GM19467 (cell line): Measurements from ENCODE around the gene SNX9.

Source experiments
- ATAC-seq: cut with Tn5 transposase; IDR thresholded peaks from one replicate; pipeline ENCODE4 v1.9.1; 2021; ENCODE audit warnings: mild to moderate bottlenecking, moderate library complexity; ENCODE audit not compliant: unreplicated experiment

SNX9 gene

DNA sequence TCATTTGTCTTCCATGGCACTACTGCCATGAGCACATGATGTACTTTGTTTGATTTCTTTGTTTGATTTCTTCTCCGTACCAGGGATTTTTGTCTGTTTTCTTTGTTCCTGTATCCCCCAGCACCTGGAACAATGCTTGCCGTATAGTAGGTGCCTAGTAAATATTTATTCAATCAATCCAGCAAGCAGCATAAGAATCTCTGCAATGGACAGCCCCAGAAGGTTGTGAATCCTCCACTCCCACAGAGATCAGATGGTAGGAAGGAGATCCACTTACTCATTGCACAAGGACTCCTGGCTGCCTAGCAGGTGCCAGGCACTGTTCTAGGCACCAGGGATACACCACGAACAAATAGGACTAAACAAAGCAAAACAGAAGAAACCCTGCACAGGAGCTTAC, 151.9 kb downstream of the SNX9 start:
- ATAC-seq: no peak

DNA sequence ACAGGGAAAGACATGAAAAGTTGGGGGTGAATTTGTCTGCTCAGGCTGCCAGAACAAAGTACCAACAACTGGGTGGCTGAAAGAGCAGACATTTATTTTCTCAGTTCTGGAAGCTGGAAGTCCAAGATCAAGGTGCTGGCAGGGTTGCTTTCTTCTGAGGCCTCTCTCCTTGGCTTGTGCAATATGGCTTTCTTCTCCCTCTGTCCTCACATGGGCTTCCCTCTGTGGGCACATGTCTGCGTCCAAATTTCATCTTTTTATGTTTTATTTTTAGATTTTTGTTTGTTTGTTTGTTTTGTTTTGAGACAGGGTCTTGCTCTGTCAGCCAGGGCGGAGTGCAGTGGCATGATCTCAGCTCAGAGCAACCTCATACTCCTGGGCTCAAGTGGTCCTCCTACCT, 152.4 kb downstream of the SNX9 start:
- ATAC-seq: no peak

DNA sequence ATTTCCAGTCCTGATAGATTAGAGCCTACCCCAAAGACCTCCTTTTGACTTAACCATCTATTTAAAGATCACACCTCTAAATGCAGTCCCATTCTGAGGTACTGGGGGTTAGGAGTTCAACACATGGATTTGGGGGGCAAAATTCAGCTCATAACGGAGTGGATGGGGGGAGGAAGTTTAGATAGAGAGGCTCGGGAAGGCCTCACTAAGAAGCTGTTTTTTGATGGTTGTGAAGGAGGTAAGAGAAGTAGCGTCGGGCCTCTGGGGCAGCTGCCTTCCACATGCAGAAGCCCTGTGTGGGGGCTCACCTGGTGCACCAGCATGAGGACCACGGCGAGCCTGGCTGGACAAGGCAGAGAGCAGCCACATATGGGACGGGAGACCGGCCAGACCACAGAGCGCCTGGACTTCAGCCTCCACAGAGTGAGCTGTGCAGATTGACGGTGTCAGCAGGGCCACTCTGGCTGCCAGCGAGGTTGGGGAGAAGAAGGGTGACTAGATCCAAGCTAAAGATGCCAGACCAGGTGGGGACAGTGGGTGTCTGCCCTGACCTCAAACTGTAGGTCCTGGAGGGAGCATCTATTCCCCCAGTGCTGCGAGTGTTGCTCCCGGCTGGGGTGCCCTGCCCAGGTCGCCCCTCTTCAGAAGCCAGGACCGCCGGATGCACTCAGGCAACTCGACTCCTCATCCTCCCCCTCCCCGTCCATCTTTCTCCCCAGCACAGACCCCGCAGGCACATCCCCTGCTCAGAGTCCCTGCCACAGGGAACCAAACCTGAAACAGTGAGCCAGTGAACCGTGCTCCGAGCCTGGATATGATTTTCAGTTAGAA, 153.5 kb downstream of the SNX9 start:
- ATAC-seq: no peak

DNA sequence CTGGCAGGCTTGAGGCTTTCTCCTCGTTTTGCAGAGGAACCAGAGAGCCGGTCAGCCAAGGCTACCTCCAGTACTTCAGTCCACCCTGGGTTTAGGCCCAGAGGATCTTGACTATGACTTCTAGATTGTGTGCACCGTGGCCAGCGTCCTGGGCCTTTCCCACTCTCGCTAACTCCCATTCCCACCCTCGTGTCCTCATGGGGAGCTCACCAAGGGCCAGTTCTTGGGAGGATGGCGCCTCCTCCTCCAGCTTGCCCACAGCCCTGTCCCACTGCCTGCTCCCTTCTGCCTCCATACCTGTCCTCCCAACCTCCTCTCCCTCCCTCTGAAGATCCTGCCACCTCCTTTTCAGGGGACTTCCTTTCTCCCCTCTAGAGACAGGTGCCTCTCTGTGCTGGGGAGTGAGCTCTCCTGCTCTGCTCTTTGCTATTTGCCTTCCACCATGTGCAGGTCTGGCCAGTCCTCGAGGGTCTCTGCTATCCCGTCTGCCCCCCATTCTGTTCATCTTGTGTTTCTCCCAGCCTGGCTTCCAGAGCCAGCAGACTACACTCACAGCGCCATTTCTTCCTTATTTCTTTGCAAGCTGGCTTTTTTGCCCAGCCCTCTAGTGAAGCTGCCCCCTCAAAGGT, 154.2 kb downstream of the SNX9 start:
- ATAC-seq: no peak

DNA sequence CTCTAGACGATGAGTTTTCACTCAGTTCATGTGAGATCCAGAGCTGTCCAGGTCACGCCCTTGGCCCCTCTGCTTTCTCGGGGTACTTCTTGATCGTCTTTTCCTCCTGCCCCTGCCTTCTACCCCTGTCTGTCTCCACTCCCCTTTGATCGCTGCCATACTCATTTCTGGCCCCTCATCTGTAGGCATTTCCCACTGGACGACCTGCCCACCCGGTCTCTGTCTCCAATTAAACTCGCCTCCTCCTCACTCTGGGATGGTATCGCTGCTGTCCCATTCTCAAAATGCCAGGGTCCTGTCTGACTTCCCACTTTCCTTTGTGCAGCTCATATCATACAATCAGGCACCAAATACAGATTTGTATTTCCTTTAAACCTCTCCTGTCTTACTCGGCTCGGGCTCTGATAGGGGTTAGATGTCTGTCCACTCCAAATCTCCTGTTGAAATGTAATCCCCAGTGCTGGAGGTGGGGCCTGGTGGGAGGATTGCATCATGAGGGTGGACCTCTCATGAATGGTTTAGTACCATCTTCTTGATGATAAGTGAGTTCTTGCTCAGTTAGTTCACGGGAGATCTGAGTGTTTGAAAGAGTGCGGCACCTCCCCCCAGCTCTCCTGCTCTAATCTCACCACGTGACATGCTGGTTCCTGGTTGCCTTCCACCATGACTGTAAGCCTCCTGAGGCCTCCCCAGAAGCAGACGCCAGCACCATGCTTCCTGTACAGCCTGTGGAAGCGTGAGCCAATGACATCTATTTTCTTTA, 155.2 kb downstream of the SNX9 start:
- no peak for ATAC-seq

DNA sequence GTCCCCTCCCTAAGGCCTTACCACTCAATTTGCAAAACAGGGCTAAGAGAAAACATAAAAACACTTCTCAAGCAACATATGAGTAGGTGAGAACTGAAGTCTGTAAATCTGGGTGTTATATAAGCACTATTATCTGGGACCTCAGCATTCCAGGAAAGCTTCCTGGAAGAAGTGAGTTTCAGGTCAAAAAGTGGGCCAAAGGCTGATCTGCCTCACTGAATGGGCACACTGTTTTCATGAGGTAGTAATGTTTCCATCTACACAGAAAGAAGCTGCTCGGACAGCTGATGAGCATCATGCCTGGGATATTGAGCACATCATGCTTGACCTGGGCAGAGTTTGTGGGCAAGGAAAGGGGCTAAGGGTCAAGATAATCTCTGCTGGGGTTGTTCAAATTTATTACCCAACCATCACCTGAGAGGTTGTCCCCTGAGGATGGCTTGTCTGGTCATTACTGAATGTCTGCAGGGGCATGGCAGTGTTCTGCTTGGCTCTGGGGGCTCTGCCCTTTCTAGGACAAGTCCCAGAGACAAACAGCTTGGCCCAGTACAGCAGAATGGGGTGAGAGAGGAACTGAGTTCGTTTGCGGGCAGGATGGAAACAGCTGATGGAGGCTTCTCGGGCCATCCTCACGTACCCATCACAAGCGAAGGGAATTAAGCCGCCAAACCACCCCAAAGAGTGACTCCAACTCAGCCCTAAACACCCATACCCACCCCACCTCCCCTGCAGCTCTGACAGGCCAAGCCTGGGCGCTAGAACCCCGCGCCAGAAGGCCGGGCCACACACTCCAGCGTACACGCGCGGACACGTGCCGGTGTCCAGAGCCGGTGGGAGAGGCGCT, 157.5 kb downstream of the SNX9 start:
- no peak for ATAC-seq

DNA sequence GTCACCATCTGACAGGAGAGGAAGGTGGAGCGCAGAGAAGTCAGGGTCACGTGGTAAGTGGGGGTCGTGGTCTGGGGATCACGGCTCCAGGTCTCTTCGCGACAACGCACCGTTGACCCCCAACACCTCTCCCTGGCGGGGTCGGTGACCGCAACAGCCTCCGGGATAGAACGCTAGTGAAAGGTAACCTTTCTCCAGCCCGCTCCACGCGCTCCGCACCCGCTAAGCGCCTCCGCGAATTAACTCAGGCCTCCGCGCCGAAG, 158.0 kb downstream of the SNX9 start:
- ATAC-seq: no peak

DNA sequence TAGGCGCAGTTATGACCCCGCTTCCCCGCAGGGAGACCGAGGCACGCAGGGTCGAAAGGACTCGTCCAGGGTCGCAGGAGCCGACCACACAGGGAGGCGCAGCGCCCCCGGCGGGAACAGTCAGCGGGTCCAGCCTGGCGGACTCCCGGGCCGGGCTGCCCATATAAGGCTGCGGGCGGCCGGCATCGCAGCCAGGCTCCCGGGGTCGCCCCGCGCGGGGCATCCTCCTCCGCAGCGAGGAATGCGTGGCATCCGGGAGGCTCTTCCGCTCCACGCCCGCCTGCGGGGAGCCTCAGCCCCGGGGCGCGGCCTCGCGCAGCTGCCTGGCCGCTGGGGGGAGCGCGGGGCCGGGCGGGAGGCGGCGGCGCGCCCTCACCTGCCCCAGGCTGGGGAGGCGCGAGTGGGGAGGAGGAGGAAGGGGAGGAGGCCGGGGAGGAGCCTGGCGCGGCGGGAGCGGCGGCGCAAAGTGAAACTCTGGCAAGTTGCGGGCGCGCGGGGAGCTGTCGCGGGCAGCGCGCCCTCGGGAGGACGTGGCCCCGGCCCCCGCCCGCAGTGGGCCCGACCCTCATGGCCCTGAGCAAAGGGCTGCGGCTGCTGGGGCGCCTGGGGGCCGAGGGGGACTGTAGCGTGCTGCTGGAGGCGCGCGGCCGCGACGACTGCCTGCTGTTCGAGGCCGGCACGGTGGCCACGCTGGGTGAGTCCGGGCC, 158.5 kb downstream of the SNX9 start, which contains the start of gene SYNJ2:
Gene SYNJ2 (plus strand): TSS at position 469 of the 707 bp plus-strand sequence. CDS start 99 bp downstream, at position 568.
- ATAC-seq: peak; percentile 78

DNA sequence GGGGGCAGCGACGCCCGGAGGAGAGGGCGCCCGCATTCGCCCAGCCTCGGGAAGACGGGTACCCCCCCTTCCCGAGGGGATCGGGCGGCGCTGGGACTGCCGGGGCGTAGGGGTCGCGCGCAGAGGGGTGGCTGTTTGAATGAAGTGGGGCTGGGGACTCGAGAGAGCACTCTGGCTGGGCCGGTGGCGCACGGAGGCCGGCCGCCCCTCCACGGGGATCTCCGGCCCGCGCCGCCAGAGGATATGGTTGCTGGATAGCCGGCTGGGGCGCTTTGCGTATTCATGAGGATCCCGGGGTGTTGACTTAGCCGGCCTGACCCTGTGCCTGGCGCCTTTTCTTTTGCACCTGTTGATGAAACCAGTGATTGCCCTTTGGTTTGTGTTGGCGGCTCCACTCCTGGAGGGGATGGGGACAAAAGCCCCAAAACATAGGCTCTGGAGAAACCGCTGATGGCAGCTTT, 159.1 kb downstream of the SNX9 start:
- peak; percentile 27 for ATAC-seq

DNA sequence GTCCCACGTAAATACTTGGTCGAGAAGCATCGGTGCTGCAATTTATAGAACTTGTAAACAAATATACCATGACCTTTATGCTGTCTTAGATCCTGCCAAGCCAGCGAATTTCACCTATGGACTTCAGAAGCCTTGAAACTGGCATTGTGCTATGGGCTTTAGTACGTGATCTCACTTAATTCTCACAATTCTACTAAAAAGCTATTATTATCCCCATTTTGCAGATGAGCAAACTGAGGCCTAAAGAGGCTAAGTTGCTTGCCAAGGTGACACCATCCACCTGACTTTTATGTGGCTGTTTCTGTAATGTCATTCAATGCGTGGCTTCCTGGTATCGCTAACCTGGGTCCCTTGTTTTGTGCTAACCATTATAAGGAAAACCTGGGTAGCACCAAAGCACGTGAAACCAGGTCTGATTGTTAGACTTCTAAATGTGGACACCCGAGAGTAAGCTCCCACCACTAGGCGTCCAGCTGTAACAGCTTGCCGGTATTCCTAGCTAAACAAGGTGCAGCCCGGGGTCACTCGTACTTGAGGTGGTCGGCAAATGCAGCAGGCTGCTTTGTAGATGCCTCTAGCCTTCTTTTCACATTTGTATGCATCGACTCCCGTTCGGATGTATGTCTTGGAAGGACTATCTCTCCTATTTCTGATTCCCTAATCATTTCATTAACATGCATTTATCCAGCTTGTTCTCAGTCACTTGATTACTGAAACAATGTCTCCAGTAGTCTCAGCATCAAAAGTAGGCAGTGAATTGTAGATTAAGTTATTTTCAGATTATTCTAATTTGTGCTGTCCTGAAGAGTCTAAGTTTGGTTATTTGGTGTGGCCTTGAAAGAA, 159.7 kb downstream of the SNX9 start:
- no peak for ATAC-seq

DNA sequence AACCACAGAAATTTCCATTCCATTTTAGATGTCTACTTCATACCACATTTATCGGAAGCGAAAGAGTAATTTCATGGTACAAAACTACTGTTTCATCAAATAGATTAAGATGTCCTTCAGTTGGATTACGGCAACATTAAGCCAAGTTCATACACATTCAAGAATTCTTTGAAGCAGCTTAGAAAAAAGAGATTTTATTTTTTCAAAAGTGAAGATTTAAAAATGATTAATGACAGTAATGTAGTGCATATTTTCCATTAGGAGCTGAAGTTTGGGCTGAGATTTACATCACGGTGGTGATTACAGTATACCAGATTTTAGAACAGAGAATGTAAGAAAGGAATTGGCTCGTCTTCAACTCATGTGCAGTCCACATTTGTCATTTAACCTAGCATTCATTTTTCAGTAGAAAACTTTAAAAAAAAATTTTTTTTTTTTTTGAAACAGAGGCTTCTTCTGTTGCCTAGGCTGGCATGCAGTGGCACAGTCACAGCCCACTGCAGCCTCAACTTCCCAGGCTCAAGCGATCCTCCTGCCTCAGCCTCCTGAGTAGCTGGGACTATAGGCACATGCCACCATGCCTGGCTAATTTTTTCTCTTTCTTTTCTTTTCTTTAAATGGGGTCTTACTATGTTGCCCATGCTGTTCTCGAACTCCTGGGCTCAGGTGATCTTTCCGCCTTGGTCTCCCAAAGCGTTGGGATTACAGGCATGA, 160.5 kb downstream of the SNX9 start:
- ATAC-seq: no peak

DNA sequence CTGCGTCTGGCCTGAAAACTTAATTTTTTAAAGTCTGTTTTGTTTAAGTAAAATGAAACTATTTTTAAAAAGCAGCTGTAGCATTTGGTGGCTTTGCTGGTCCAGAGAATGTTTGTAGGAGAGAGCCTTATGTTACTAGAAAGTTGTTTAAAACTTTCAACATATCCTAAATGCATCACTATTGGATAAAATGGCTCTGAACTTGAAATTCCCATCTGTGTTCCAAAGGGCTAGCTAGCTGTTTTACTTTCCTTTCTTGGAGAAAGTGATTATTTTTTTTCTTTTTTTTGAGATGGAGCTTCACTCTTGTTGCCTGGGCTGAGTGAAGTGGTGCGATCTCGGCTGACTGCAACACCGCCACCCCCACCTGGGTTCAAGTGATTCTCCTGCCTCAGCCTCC, 161.1 kb downstream of the SNX9 start:
- no peak for ATAC-seq

DNA sequence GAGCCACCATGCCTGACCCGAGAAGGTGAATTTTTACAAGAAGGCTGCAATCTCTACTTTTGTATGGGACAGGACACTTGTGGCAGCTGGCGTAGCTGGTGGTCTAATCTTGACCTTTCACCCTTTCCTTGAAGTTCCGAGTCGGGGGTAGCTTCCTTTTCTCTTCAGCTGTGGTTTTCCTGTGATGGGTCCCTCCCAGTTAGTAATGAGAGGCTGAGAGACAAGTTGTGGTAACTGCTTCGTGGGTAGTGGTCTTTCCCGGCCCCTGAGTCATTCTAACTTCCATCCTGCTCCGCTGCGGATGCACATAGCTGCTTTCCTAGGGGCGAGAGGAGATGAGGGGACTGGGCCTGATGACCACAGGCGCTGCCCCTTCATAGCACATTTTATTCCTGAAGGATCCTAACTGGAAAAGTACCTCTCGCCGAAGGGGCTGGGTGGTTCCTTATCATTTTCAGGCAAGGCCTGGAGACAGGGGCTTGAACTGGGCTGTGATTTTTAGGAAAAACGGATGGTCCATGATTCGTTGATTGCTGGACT, 161.7 kb downstream of the SNX9 start:
- ATAC-seq: no peak

DNA sequence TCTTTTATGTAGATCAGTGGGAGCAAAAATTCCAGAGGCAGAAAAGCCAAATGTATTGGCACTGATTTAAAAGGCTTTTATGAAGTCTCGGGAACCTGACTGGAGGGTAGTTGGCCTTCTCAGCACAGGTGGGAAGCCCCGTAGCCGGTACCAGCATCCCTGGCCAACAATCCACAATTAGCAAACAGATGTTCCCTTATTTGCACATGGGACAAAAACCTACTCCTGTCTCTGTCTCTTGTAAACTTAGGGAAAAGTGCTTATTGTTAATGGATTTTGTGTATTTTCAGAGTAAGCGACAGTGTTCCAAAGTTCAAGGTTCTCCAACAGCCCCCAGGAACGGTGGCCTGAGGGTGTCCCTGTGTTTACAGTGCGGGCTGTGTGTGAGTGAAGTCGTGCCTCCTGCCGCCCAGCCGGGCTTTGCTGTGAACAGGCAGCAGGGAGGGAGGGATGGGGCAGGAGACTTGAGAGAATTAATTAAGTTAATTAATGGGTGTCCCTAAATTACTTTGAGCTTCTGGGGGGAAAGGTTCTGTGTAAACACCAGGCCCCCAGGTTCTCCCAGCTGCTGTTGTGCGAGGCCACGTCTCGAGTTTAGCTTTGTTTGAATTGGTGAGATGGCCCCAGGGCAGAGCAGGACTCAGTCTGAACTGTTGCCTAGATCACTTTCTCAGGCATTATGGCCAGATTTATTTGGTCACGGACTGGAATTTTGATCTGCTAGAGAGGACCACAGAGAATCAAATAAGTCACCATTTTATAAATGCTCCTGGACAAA, 162.5 kb downstream of the SNX9 start:
- no peak for ATAC-seq

DNA sequence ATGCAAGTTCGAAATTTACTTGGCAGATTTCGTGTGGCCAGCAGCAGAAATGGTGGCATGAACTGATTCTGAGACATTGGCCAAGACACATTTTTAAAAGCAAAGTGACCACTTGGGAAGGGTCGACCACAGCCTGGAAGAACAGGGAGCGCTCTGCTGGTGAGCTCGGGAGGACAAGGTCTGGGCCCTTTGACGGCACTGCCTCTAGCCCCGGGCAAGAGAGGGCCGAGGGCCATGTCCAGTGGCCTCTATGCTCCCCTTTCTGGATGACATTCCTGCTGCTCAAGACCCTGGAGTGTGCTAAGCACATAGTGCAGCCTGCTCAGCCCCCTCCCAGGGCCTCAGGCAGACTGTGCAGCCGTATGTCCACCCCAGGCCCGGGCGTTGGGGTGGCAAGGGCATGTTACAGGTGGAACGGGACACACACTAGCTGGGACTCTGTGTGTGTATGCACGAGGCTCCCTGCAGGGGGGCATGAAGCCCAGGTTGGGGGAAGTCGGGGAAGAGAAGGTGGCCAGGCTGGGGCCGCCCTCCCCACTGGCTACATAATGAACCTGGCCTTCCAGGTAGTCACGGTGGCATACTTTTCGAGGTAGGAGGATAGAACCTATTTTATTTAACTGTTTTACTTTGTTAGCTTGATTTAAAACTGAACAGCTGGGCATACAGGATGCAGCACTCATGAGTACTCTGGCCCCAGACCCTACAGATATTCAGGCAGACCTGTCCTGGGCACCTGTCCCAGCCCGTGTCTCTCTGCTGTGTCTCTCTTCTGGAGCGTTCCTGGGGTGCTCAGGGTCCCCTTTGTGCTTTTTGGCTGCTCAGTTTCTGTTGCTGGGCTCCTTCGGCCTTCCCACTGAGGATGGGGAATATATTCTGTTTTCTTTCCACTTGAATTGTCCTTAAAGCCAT, 165.0 kb downstream of the SNX9 start:
- ATAC-seq: no peak

DNA sequence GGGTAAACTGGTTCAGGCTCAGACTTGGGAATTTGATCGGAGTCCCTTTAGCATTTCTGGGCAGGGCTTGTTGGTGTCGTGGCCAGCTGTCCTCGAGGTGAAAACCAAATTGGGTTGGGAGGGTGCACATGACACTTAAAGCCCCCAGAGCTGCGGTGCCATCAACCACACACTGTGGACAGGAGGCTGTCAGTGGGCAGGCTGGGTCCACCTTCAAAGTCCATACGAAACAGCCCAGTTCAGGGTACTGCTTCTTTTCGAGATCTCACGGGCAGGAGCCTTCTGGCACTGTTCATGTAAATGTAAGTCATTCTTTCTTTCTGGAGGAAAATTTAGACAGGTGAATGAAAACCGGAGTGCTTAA, 165.6 kb downstream of the SNX9 start:
- ATAC-seq: no peak
